ENCODE measurements around the gene CADM1. TPM values are rescaled to one million over a fixed set of nuclear protein-coding genes. Genes with fewer than 3 reads are reported as not detected.

CADM1 gene
- polyA plus RNA-seq, 1 donor (not counting 4 experiments of a cell fraction or from before 2014, with no cell fraction given): 9.5 TPM

GRCh38 chr11:115185931-115186330, 318.3 kb downstream of the CADM1 start:
- Histone ChIP-seq H2AFZ (ENCODE audit: control insufficient read depth, low read length) (no peak overlapping the region), H3K4me3 (ENCODE audit: control insufficient read depth in 2 of 3, extremely low read depth in 1 of 3, insufficient read depth in 2 of 3, low read depth in 1 of 3, low read length in 3 of 3) (no peak overlapping the region), H3K9me3 (ENCODE audit: control insufficient read depth, low read depth, low read length) (no peaks in the 10 kb centered on the region), H3K4me1 (ENCODE audit: control insufficient read depth, extremely low read depth, insufficient read depth, low read length) (no peaks in the 10 kb centered on the region), H4K20me1 (ENCODE audit: control insufficient read depth, extremely low read depth, insufficient read depth, low read length) (no peaks in the 10 kb centered on the region), H3K27me3 (ENCODE audit: control insufficient read depth, extremely low read depth, insufficient read depth, low read length) (no peaks in the 10 kb centered on the region), H3K27ac (ENCODE audit: control insufficient read depth, insufficient read depth, low read length) (no peak overlapping the region), H3K9me1 (ENCODE audit: control insufficient read depth, extremely low read depth, insufficient read depth, low read length) (no peaks in the 10 kb centered on the region), H3K4me2 (ENCODE audit: control insufficient read depth, extremely low read depth, insufficient read depth, low read depth, low read length) (no peak overlapping the region), H3K9ac (ENCODE audit: control insufficient read depth, extremely low read depth, insufficient read depth, low read length) (no peak overlapping the region), H3K36me3 (ENCODE audit: control insufficient read depth in 2 of 2, extremely low read depth in 1 of 2, insufficient read depth in 2 of 2, low read length in 2 of 2) (no peaks in the 10 kb centered on the region), H3K79me2 (ENCODE audit: control insufficient read depth, insufficient read depth, low read length) (no peaks in the 10 kb centered on the region)
- no peak for TF ChIP-seq EZH2 (IDR thresholded peaks at IDR 0.05; ENCODE audit: low read length)
- no peak for TF ChIP-seq CTCF (optimal IDR thresholded peaks at IDR 0.05 in 1 of 3, IDR thresholded peaks at IDR 0.05 in 1 of 3, conservative IDR thresholded peaks at IDR 0.05 in 1 of 3; ENCODE audit: extremely low read depth in 1 of 3, insufficient read depth in 2 of 3, low read length in 3 of 3)
- no peak for DNase-seq (ENCODE audit: low read depth, low spot score)
- no peak for FAIRE-seq
- dilution Hi-C loops (cut with MboI; ENCODE audit: extremely low pct_ligation_motif_present, low sequenced_read_pairs): no loop called here

- H2AFZ ChIP-seq (ENCODE audit: control insufficient read depth, low read length): no peak overlapping the region
- H3K27me3 ChIP-seq (ENCODE audit: control insufficient read depth, extremely low read depth, insufficient read depth, low read length): no peaks in the 10 kb centered on the region
- H3K4me1 ChIP-seq (ENCODE audit: control insufficient read depth, extremely low read depth, insufficient read depth, low read length): no peaks in the 10 kb centered on the region
These were observed 318.7 kb downstream of the CADM1 start for GRCh38 chr11:115185507-115185906.

More at GRCh38 chr11:115185507-115185906, 318.7 kb downstream of the CADM1 start:
- H3K27ac ChIP-seq (ENCODE audit: control insufficient read depth, insufficient read depth, low read length): no peak overlapping the region
- no peaks in the 10 kb centered on the region for H3K9me3 ChIP-seq (ENCODE audit: control insufficient read depth, low read depth, low read length)
- no peak overlapping the region for H3K9ac ChIP-seq (ENCODE audit: control insufficient read depth, extremely low read depth, insufficient read depth, low read length)
- dilution Hi-C loops (cut with MboI; ENCODE audit: extremely low pct_ligation_motif_present, low sequenced_read_pairs): no loop called here
- DNase-seq (ENCODE audit: low read depth, low spot score): no peak
- H4K20me1 ChIP-seq (ENCODE audit: control insufficient read depth, extremely low read depth, insufficient read depth, low read length): no peaks in the 10 kb centered on the region
- no peaks in the 10 kb centered on the region for H3K79me2 ChIP-seq (ENCODE audit: control insufficient read depth, insufficient read depth, low read length)
- no peaks in the 10 kb centered on the region for H3K9me1 ChIP-seq (ENCODE audit: control insufficient read depth, extremely low read depth, insufficient read depth, low read length)
- TF ChIP-seq CTCF (optimal IDR thresholded peaks at IDR 0.05 in 1 of 3, IDR thresholded peaks at IDR 0.05 in 1 of 3, conservative IDR thresholded peaks at IDR 0.05 in 1 of 3; ENCODE audit: extremely low read depth in 1 of 3, insufficient read depth in 2 of 3, low read length in 3 of 3) (no peak), EZH2 (IDR thresholded peaks at IDR 0.05; ENCODE audit: low read length) (no peak)
- no peak overlapping the region for H3K4me3 ChIP-seq (ENCODE audit: control insufficient read depth in 2 of 3, extremely low read depth in 1 of 3, insufficient read depth in 2 of 3, low read depth in 1 of 3, low read length in 3 of 3)
- no peak for FAIRE-seq
- H3K36me3 ChIP-seq (ENCODE audit: control insufficient read depth in 2 of 2, extremely low read depth in 1 of 2, insufficient read depth in 2 of 2, low read length in 2 of 2): no peaks in the 10 kb centered on the region
- no peak overlapping the region for H3K4me2 ChIP-seq (ENCODE audit: control insufficient read depth, extremely low read depth, insufficient read depth, low read depth, low read length)

Measured in keratinocyte (primary cell).